ENCODE data around the gene PCSK5.

PCSK5 gene

DNA sequence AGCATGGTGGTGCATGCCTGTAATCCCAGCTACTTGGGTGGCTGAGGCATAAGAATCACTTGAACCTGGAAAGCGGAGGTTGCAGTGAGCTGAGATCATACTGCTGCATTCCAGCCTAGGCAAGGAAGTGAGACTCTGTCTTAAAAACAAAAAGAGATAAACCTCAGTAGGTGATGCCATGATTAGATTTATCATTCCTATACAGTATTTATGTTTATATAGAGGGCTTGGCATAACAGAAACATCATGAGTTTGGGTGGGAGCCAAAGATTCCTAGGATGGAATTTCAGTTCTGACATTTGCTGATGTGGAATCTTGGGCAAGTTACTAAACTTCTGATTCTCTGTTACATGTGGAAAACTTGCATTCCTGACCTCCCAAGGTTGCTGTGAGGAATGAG is 481.4 kb downstream of the PCSK5 start:
- Histone ChIP-seq H3K4me2 (ENCODE audit: low read depth, low read length) (no peak overlapping the region), H3K79me2 (ENCODE audit: low read length) (no peaks in the 10 kb centered on the region), H4K20me1 (ENCODE audit: insufficient read depth, low read length) (no peaks in the 10 kb centered on the region), H3K27ac (ENCODE audit: low read length) (no peak overlapping the region), H3F3A (ENCODE audit: insufficient read depth, low read length) (no peaks in the 10 kb centered on the region), H3K9ac (ENCODE audit: low read length) (no peak overlapping the region), H3K9me3 (replicated peaks; ENCODE audit: insufficient read depth, low read length) (no peaks in the 10 kb centered on the region), H3K4me3 (ENCODE audit: low read length) (no peak overlapping the region), H2AFZ (ENCODE audit: low read length) (no peak overlapping the region), H3K27me3 (replicated peaks; ENCODE audit: insufficient read depth, low read length) (no peaks in the 10 kb centered on the region), H3K36me3 (replicated peaks; ENCODE audit: insufficient read depth, low read length) (no peaks in the 10 kb centered on the region), H3K4me1 (ENCODE audit: low read length) (no peaks in the 10 kb centered on the region), H3K9me2 (replicated peaks; ENCODE audit: insufficient read depth, low read length) (no peaks in the 10 kb centered on the region)
- TF ChIP-seq EZH2phosphoT487 (IDR thresholded peaks at IDR 0.05; ENCODE audit: low read length) (no peak), EZH2 (optimal IDR thresholded peaks at IDR 0.05; ENCODE audit: low read depth, low read length) (no peak)
- TF ChIP-seq, protein P1, sequence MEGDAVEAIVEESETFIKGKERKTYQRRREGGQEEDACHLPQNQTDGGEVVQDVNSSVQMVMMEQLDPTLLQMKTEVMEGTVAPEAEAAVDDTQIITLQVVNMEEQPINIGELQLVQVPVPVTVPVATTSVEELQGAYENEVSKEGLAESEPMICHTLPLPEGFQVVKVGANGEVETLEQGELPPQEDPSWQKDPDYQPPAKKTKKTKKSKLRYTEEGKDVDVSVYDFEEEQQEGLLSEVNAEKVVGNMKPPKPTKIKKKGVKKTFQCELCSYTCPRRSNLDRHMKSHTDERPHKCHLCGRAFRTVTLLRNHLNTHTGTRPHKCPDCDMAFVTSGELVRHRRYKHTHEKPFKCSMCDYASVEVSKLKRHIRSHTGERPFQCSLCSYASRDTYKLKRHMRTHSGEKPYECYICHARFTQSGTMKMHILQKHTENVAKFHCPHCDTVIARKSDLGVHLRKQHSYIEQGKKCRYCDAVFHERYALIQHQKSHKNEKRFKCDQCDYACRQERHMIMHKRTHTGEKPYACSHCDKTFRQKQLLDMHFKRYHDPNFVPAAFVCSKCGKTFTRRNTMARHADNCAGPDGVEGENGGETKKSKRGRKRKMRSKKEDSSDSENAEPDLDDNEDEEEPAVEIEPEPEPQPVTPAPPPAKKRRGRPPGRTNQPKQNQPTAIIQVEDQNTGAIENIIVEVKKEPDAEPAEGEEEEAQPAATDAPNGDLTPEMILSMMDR (IDR thresholded peaks at IDR 0.05; ENCODE audit: low read length) = no peak
- no peak for DNase-seq

DNA sequence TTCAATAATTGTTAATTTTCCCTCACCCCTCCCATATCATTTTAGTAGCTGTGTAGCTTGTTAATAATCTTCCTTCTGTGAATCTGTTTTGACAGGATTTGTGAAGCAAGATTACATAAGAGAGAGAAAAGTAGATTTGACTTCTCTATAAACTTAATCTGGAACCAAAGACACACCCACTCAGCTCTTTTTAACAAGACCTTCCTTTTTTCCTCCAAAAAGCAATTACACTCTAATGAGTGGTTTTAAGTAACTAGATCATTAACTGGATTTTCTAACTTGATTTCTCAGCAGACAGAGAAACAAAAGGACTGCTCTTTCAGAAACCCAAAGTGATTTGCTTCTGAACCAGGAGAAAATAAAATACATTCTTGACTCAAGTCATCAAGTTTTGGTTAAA is 481.9 kb downstream of the PCSK5 start:
- H2AFZ ChIP-seq (ENCODE audit: low read length) = no peak overlapping the region
- H3K4me3 ChIP-seq (ENCODE audit: low read length) = no peak overlapping the region
- H3K27me3 ChIP-seq (replicated peaks; ENCODE audit: insufficient read depth, low read length) = no peaks in the 10 kb centered on the region
- no peaks in the 10 kb centered on the region for H3K9me3 ChIP-seq (replicated peaks; ENCODE audit: insufficient read depth, low read length)
- H3K79me2 ChIP-seq (ENCODE audit: low read length) = no peaks in the 10 kb centered on the region
- no peak overlapping the region for H3K4me2 ChIP-seq (ENCODE audit: low read depth, low read length)
- H3K4me1 ChIP-seq (ENCODE audit: low read length) = no peaks in the 10 kb centered on the region
- no peaks in the 10 kb centered on the region for H3K36me3 ChIP-seq (replicated peaks; ENCODE audit: insufficient read depth, low read length)
- TF ChIP-seq EZH2phosphoT487 (IDR thresholded peaks at IDR 0.05; ENCODE audit: low read length) (no peak), EZH2 (optimal IDR thresholded peaks at IDR 0.05; ENCODE audit: low read depth, low read length) (no peak)
- TF ChIP-seq, protein P1 (IDR thresholded peaks at IDR 0.05; ENCODE audit: low read length) = no peak
- DNase-seq = no peak
- H3K9ac ChIP-seq (ENCODE audit: low read length) = no peak overlapping the region
- no peaks in the 10 kb centered on the region for H3K9me2 ChIP-seq (replicated peaks; ENCODE audit: insufficient read depth, low read length)
- H3K27ac ChIP-seq (ENCODE audit: low read length) = no peak overlapping the region
- no peaks in the 10 kb centered on the region for H4K20me1 ChIP-seq (ENCODE audit: insufficient read depth, low read length)
- H3F3A ChIP-seq (ENCODE audit: insufficient read depth, low read length) = no peaks in the 10 kb centered on the region

DNA sequence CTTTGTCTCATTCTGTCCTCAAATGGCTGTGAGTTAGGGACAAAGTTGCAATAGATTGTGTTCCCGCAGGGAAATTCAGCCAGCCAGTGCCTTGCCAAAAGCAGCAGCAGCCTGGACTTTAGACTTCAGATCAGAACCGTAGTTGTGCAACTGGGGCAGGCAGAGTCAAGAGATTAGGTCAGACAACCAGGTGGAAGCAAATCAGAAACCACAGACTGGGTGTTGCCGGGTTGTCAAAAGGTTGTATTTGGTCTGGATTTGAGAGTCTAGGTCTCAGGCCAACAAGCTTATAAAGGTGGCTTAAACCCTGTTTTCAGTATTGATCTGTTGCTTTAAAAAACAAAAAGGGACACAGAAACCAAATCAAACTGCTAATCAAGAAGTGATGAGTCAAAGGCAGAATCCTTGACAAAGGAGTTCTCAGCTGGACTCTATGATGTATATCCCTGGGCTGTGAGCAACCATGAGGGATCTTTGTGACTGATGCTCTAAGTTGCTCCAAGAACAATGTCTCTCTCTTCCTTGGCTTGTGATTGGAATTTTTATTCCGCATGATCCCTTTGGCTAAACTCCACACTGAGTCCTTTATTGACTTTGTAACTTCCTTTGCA is 482.8 kb downstream of the PCSK5 start:
- no peak overlapping the region for H3K4me3 ChIP-seq (ENCODE audit: low read length)
- H3K79me2 ChIP-seq (ENCODE audit: low read length) = no peaks in the 10 kb centered on the region
- no peak overlapping the region for H3K4me2 ChIP-seq (ENCODE audit: low read depth, low read length)
- H3F3A ChIP-seq (ENCODE audit: insufficient read depth, low read length) = no peaks in the 10 kb centered on the region
- H3K9ac ChIP-seq (ENCODE audit: low read length) = no peak overlapping the region
- no peak overlapping the region for H3K27ac ChIP-seq (ENCODE audit: low read length)
- no peaks in the 10 kb centered on the region for H3K9me2 ChIP-seq (replicated peaks; ENCODE audit: insufficient read depth, low read length)
- DNase-seq = no peak
- H2AFZ ChIP-seq (ENCODE audit: low read length) = no peak overlapping the region
- no peaks in the 10 kb centered on the region for H3K36me3 ChIP-seq (replicated peaks; ENCODE audit: insufficient read depth, low read length)
- no peaks in the 10 kb centered on the region for H4K20me1 ChIP-seq (ENCODE audit: insufficient read depth, low read length)
- TF ChIP-seq, protein P1 (IDR thresholded peaks at IDR 0.05; ENCODE audit: low read length) = no peak
- TF ChIP-seq EZH2 (optimal IDR thresholded peaks at IDR 0.05; ENCODE audit: low read depth, low read length) = no peak
- TF ChIP-seq EZH2phosphoT487 (IDR thresholded peaks at IDR 0.05; ENCODE audit: low read length) = no peak
- H3K9me3 ChIP-seq (replicated peaks; ENCODE audit: insufficient read depth, low read length) = no peaks in the 10 kb centered on the region
- H3K4me1 ChIP-seq (ENCODE audit: low read length) = no peaks in the 10 kb centered on the region
- no peaks in the 10 kb centered on the region for H3K27me3 ChIP-seq (replicated peaks; ENCODE audit: insufficient read depth, low read length)
